Cardiac fibroblast (primary cell): ENCODE results near the gene ANAPC13.

Source experiments
- DNase-seq, 2 donors: peaks; one replicate each; pipeline versions ENCODE4 v3.0.0 to v3.0.0-alpha.2; 2010; ENCODE audit warnings: low read depth in 2 of 2
- H3K4me3 ChIP-seq, 2 donors: replicated peaks in 1 of 2; 1 replicate in 1 of 2; 2 replicates in 1 of 2; pipeline ENCODE4 v1.5.1; 2011; ENCODE audit warnings: low read depth in 2 of 2, low read length in 2 of 2, mild to moderate bottlenecking in 2 of 2, moderate library complexity in 1 of 2
- CTCF ChIP-seq: IDR thresholded peaks from one replicate; pipeline ENCODE4 v1.5.1; 2011; ENCODE audit warnings: low read depth, mild to moderate bottlenecking, low read length, inconsistent platforms

ANAPC13 gene

GRCh38 chr3:134525293-134525692, 39.5 kb upstream of the ANAPC13 start:
- no peak for TF ChIP-seq CTCF
- H3K4me3 ChIP-seq: no peak overlapping the region
- DNase-seq: no peak

GRCh38 chr3:134522541-134522940, 36.8 kb upstream of the ANAPC13 start:
- no peak for TF ChIP-seq CTCF
- H3K4me3 ChIP-seq: no peak overlapping the region
- DNase-seq: no peak

- peak; percentile 15 to 53 for DNase-seq
- no peak for TF ChIP-seq CTCF
- H3K4me3 ChIP-seq: peak overlapping the region in 1 of 2 donors; percentile 31
Measured at GRCh38 chr3:134517791-134518190, 32.0 kb upstream of the ANAPC13 start.

- TF ChIP-seq CTCF: no peak
- peak; percentile 31 to 39 for DNase-seq
- no peak overlapping the region for H3K4me3 ChIP-seq
Measured at GRCh38 chr3:134516905-134517304, 31.1 kb upstream of the ANAPC13 start.

GRCh38 chr3:134511500-134511899, 25.7 kb upstream of the ANAPC13 start:
- DNase-seq: no peak
- no peak overlapping the region for H3K4me3 ChIP-seq
- TF ChIP-seq CTCF: no peak

- DNase-seq: no peak
- H3K4me3 ChIP-seq: no peak overlapping the region
- TF ChIP-seq CTCF: no peak
Measured at GRCh38 chr3:134505485-134505884, 19.7 kb upstream of the ANAPC13 start.

GRCh38 chr3:134504132-134504531, 18.3 kb upstream of the ANAPC13 start:
- no peak overlapping the region for H3K4me3 ChIP-seq
- DNase-seq: no peak
- TF ChIP-seq CTCF: no peak
